SH-SY5Y (cell line): ENCODE results near the gene INPP4B.

Experiments used
- GATA2 ChIP-seq: IDR thresholded peaks from 2 replicates; pipeline ENCODE4 v1.6.1; 2011; ENCODE audit warnings: mild to moderate bottlenecking, low read depth, low read length
- GATA3 ChIP-seq: IDR thresholded peaks from 2 replicates; pipeline ENCODE4 v1.6.1; 2011; ENCODE audit warnings: low read depth, mild to moderate bottlenecking, low read length, moderate library complexity

The INPP4B gene

DNA sequence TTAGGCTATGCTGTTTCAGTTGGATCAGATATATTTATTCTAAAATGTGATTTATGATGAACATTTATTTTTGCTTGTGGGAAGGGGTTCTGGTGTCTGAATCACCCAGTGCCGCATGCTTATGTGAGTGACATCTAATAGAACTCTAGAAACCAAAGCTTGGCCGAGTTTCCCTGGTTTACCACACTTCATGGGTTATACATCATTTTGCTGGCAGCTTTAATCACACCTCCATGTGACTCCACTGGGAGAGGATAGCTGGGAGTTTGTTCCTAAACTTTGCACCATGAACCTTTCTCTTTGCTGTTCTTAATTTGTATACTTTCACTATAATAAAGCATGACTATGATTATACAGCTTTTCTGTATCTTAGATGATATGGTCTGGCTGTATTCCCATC, 382.9 kb downstream of the INPP4B start:
- TF ChIP-seq GATA2 (no peak; the same call in 1 of the 2 replicates), GATA3 (no peak)

DNA sequence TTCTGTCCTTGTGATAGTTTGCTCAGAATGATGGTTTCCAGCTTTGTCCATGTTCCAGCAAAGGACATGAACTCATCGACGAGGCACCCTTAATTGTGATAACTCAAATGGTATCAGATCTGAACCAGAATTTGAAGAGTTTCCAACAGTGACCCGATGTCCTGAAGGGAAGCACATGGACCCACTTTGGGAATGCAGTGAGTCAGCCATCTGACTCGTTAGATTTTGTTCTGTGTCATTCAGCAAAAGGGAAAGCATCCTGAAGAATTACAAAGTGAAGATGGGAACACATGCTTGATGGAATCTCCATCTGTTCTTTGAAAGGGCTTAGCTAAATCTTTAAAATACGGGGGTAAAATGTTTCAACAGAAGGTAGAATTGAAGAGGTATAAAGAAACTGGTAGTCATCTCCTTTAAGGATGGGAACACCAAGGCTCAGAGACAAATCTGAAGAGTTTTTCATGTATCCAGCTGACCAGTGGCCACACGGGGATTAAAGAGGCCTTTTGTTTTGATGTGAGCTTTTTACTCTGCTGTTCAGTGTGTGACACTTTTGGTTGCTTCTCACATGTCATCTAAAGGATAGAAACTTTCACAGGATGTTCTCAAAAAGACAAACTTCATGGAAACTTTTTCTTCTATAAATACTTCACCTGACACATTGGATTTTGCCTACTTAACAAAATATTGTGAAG, 393.8 kb downstream of the INPP4B start:
- TF ChIP-seq GATA2 = no peak
- TF ChIP-seq GATA3 = no peak

DNA sequence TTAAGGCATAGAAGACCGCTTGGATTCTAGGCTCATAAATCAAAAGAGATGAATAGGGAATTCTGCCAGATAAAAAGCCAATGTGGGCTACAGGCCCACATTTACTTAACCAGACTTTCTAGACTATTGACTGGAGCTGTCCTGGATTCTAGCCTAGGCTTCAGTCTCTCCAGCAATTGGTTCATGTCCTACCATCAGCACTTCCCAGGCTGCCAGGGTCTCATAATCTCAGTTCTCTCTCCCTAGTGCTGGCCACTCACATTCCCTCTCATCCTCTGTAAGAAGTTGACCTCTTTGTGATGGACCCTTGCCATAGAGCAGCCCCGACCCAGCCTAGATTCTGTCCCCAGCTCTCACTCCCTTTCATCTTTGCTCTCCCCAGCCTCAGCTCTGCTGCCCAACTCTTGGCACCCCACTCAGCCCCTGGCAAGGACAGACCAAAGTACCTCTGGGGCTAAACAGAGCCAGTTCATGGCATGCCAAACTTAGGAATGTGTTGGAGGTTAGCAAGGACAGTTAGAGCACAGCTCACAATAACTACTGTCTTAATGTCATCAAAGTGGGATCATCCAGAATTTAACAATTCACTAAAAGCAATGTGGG, 396.2 kb downstream of the INPP4B start:
- TF ChIP-seq GATA2 = no peak
- TF ChIP-seq GATA3 = no peak

DNA sequence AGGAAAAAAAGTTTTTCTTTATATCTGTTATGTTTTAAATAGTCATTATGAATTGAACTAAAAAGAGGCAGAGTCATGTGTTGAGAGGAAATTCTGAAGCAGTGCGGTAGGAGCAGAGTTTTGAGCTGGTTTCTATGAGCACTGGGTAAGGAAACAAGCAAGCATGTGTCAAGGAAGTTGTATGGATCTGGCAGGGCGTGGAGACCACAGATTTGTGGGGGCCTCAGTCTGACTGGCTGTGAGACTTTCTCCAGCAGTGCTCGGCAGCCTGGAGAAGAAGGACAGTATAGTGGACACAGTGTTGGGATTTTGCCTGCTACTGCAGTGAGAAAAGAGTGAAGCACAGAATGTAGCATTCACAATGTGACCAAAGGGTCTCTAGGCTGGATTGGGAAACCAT, 399.1 kb downstream of the INPP4B start:
- no peak for TF ChIP-seq GATA2
- no peak for TF ChIP-seq GATA3

DNA sequence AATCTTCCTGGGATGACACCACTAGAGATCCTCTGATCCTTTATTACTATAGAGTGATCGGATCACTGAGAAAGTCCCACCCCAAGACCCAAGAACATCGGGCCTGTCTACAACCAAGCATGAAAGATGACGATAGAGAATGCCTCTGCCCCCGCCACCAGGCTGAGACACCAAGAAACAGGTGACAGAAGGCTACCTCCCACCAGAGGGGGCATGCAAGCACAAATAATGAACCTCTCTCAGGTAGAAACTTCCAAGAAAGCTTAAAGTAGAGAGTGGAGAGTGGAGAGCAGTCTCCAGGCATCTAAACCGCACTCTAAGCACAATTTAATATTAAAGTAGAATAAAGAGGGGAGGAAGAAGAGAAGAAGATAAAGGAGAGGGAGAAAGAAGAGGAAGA, 402.6 kb downstream of the INPP4B start:
- TF ChIP-seq GATA2 (no peak), GATA3 (no peak)

DNA sequence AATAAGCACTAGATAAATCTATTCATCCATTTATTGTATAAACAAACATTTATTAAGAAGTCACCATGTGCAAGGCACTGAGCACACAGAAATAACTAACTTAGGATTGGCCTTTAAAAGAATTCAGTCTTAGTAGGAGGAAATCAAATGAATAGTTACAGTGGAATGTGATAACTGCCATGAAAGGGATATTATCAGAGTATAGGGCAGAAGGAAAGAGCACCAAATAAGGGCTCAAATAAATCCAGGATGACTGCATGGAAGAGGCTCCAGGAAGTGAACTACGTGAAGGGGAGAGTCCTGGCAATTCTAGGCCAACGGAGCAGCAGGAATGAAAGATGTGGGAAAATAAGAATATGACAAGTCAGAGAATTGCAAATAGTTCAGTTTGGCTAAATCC, 406.0 kb downstream of the INPP4B start:
- TF ChIP-seq GATA3 (no peak), GATA2 (no peak)

DNA sequence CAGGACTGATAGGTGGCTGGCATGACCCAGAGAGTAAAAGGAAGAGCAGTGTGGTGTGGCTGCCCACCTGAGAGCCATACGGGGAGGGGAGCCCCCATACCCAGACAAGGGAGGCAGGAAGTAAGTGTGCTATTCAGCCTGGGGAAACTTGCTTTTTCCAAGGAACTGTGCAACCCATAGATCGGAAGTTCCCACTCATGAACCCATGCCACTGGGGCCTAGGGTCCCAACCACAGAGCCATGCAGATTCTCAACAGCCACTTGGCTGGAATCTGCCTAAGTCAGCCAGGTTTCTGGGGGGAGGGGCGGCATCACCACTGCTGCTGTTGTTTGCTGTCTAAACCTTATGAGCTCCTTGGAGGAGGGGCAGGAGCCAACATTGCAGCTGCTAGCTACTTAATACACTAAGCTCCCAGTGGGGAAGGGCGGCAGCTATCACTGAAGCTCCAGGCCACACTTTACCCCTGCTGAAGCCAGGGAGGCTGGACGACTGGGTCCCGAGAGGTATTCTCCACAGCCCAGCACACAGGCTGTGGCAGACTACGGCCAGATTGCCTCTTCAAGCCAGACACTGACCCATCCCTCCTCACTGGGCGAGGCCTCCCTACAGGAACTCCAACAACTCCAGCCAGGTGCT, 410.4 kb downstream of the INPP4B start:
- TF ChIP-seq GATA2 (no peak), GATA3 (no peak)

DNA sequence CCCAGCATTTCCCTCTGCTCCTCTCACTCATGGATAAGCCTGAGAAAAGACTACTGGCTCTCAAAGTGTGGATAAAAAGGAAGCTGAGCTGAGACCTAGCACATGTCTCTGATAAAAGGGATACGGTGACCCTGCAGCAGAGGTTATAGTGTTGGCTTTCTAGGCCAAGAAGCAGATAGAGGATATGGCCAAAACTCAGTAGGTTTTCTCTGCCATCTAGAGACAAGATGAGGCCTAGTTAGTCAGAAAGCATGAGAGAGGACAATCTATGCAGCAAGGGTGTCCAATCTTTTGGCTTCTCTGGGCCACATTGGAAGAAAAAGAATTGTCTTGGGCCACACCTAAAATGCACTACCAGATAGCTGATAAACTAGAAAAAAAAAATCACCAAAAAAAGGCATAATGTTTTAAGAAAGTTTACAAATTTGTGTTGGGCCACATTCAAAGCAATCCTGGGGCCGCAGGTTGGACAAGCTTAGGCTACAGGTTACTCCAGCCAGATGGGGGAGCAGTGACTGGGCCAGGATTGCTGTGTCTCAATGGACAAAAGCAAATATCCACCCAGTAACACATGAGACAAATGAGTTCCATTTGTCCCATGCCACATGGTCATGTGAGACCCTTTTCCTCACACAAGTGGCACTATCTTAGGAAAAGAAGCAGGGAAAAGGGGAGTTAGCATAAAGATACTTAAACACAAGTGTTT, 411.4 kb downstream of the INPP4B start:
- TF ChIP-seq GATA2 (no peak), GATA3 (no peak)

DNA sequence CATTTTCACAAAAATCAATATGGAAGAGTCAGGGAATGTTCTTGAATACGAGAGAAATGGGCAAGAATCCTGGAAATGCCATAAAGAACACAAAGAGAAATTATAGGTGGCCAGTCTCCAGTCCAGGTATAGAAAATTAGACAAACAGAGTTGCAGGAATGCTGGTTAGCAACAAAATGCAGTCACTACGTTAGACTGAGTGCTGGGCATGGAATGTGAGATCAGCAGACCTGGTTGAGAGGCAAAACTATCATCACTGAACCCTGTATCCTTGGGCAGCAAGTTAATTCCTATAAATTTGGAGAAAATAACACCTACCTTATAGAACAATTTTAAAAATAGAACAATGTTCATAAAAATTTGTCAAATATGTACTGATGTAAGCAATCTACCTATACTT, 417.4 kb downstream of the INPP4B start:
- TF ChIP-seq GATA3 = no peak
- no peak for TF ChIP-seq GATA2

DNA sequence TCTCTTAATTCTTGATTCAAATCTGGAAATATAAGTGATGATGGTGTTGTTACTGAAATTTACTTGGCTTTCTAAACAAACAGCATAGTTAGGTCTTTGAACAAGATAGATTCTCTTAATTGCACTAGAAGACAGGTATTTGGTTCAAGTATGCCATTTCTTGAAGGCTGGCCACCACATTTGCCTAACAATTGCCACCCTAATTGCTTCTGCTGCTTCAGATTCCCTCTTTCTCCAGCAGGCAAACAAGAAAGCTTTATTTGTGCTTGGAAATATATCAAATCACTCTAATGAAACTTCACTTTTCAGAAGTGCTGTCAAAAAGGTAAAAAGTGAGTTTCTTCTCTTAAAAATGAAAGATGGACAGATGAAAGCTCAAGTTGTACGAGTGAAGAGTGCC, 418.6 kb downstream of the INPP4B start:
- TF ChIP-seq GATA2 = no peak
- TF ChIP-seq GATA3 = no peak

DNA sequence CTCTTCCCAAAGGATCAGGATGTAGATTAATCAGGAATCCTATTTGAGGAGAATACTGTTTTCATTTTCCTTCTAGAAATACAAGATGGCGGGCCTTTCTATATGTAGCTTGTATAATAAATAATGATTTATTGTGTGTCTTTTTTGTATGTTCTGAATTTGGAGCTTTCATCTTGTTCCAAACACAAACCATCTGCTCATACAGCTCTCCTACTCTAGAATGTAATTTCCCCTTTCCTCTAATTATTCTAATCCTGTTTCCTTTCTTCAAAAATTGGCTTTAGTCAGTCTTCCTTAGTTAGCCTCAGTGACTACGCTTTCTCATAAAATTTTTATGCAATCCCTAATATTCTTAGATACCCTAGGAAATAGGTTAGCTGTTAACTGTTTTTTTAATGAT, 422.2 kb downstream of the INPP4B start:
- no peak for TF ChIP-seq GATA2
- no peak for TF ChIP-seq GATA3

DNA sequence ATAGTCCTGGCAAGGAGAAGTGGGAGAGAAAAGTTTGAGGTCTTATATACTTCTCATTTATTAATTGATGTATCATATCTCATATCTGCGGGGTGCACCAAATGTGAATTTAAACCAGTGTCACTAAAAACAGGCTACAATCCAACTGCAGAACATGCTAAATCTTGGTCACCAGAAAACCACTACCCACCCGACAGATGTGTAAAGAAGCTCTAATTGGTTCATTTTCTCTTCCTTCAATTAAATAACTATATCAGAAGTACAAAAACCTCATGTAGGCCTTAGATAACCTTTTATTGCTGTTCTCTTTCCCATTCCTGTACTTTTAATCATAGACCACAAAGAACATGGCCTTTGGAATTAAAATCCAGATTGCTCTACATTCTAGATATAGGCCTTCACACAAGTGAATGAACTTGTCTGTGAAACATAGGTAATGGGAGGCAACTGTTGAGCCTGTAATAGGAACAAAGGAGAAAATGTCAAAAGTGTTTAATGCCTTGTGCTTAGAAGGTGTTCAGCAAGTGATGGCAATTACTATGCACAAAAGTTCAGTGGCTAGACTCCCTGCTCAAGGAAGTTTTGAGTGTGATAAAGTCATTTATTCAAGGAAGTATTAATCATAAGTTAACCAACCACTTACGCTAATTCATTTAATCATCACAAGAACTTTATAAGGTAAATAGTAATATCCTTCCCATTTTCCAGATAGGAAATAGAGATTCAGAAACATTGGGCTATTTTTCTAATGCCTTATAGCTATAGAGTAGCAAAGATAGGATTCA, 425.6 kb downstream of the INPP4B start:
- TF ChIP-seq GATA3 (no peak), GATA2 (no peak)

DNA sequence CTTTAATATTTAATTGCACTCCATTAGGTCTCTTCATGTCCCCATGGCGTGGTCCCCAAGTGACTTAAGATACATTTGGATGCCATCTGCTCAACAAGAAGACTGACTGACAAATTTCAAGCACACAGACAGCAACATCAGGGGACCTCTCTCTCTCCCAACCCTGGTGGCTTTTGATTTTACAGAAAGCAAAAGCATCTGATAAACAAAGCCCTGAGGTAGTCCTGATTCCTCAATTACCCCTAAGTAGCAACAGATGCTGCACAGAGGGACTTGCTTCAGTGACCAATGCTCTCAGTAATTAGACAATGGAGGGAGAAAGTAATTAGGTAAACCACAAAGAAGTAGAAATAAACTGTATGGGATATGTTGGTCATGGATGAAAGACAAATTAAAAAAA, 426.4 kb downstream of the INPP4B start:
- peak; percentile 80 for TF ChIP-seq GATA2
- TF ChIP-seq GATA3 = peak; percentile 72

DNA sequence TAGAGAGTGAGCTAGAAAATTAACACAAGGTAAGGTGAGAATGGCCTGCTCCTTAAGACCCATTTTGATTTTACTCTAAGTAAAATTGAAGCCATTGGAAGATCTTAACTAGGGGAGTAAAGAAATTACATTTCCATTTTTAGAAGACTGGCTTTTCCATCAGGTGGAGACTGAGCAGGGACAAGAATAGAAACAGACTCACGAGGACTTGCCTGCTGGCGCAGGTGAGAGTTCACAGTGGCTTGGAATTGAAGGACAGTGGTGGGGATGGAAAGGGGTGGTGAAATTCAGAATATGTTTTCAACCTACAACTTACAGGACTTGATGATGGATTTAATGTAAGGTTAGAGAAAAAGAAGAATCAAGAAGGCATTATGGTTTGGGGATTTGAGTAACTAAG, 427.4 kb downstream of the INPP4B start:
- no peak for TF ChIP-seq GATA3
- TF ChIP-seq GATA2 = no peak
